ENCODE results near the gene AGFG2.
"Not testable (repeated sequence)": the region's sequence is repeated elsewhere in the genome, so short reads cannot be mapped to it uniquely, and the experiment has no call there.

The AGFG2 gene, protein sequence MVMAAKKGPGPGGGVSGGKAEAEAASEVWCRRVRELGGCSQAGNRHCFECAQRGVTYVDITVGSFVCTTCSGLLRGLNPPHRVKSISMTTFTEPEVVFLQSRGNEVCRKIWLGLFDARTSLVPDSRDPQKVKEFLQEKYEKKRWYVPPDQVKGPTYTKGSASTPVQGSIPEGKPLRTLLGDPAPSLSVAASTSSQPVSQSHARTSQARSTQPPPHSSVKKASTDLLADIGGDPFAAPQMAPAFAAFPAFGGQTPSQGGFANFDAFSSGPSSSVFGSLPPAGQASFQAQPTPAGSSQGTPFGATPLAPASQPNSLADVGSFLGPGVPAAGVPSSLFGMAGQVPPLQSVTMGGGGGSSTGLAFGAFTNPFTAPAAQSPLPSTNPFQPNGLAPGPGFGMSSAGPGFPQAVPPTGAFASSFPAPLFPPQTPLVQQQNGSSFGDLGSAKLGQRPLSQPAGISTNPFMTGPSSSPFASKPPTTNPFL

DNA sequence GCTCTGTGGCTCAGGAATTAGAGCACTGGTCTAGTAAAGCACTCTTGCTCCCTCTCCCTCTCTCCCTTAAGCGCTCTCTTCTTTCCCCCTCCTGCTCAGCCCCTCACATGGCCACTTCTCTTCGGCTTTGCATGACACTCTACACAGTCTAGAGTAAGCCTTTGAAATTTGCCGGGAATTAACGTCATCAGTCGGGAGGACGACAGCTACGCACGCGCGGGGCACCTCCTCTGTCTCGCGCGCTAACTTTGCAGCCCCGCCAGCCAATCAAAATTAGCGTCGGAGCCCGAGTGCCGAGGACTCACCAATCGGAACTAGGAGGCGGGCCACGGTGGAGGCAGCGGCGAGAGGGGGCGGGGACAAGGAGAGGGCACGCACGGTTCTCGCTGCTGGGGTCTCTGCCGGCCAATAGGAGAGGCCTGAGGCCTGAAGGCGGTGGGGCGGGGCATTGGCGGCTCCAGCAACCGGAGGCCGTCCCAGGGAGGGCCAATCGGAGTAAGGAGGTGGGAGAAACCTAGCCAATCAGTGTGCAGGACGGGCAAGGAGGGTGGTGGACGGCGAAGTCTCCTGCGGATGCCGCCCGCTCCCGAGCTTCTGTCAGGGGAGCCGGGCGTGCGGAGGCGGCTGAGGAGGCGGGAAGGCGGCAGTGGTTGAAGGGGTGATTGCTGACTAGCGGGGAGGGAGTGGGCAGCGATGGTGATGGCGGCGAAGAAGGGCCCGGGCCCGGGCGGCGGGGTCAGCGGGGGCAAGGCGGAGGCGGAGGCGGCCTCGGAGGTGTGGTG, at the start of gene AGFG2:
TSS of gene AGFG2 (plus strand) at position 550 of the 782 bp plus-strand sequence. CDS start at position 694, 144 bp downstream.
- DNase-seq (ENCODE audit: low spot score), result peak; percentile 100

DNA sequence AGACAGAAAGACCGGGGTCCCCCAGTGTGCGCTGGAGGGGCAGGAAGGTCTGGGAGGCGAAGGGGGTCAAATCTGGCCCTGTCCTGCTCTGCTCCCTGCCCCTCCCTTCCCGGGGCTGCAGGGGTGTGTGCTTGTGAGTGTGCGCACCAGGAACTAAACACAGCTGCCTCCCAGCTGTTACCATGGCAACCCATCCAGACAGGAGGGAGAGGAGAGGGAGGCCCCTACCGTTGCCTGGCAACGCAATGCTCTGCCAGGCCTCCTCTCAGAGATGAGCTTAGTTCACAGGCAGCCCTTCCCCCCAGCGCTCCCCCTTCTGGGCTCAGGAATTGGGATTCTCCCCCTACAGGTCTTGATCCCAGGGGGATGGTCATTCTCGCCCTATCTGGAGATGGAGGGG, 49.2 kb upstream of the AGFG2 start:
- DNase-seq (ENCODE audit: low spot score), result peak; percentile 56

DNA sequence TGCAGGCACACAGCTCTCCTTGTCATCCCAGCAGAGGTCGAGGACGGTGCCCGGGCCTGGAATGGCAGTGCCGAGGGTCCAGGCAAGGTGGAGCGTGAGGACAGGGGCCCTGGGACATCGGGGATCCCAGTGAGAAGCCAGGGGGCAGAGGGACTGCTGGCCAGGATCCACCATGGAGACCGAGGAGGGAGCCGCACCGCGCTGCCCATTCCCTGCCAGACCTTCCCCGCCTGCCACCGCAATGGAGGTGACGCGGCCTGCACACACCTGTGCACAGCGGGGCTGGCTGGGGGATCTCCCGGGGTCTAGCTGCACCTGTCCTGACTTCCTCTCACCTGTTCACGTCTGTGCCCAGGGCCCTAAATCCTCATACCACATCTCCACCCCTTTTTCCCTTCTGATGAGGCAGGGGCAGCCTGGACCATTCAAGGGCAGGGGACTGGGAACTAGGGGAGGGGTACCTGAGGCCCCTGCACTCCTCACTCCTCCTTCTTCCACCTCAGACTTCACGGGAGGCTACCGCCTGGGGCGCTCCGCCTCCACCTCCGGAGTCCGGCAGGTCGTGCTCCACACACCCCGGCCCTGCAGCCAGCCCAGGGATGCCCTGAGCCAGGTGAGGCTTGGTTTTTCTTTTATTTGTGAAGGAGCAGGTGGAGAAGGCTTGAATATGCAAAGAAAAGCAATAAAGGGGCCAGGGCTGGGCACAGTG, 48.4 kb upstream of the AGFG2 start:
- no peak for DNase-seq (ENCODE audit: low spot score)

DNA sequence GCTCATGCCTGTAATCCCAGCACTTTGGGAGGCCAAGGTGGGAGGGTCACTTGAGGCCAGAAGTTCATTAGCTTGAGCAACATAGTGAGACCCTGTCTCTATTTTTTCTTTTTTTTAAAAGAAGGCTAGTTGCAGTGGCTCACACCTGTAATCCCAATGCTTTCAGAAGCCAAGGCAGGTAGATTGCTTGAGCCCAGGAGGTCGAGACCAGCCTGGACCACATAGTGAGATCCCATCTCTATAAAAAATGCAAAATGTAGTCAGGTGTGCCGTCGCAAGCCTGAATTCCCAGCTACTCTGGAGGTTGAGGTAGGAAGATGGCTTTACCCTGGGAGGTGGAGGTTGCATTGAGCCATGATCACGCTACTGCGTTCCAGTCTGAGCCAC, 47.8 kb upstream of the AGFG2 start:
- DNase-seq (ENCODE audit: low spot score), result no peak

DNA sequence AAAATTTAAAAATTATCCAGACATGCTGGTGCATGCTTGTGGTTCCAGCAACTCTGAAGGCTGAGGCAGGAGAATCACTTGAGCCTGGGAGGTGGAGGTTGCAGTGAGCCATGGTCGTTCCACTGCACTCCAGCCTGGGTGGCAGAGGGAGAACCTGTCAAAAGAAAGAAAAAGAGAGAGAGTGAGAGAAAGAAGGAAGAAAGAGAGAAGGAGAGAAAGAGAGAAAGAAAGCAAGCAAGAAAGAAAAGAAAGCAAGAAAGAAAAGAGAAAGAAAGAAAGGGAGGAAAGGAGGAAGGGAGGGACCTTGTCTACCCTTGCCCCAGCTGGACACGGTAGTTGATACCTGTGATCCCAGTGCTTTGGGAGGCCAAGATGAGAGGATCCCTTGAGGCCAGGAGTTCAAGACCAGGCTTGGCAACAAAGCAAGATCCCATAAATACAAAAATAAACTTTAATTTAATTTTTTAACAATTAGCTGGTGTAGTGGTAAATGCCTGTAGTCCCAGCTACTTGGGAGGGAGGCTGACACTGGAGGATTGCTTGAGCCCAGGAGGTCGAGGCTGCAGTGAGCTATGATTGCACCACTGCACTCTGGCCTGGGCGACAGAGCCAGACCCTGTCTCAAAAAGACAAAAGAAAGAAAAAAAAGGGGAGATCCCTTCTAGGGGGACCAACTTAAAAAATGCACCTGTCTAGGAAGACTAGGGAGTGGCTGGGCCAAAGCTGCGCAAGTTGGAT, 46.1 kb upstream of the AGFG2 start:
- no peak for DNase-seq (ENCODE audit: low spot score)

DNA sequence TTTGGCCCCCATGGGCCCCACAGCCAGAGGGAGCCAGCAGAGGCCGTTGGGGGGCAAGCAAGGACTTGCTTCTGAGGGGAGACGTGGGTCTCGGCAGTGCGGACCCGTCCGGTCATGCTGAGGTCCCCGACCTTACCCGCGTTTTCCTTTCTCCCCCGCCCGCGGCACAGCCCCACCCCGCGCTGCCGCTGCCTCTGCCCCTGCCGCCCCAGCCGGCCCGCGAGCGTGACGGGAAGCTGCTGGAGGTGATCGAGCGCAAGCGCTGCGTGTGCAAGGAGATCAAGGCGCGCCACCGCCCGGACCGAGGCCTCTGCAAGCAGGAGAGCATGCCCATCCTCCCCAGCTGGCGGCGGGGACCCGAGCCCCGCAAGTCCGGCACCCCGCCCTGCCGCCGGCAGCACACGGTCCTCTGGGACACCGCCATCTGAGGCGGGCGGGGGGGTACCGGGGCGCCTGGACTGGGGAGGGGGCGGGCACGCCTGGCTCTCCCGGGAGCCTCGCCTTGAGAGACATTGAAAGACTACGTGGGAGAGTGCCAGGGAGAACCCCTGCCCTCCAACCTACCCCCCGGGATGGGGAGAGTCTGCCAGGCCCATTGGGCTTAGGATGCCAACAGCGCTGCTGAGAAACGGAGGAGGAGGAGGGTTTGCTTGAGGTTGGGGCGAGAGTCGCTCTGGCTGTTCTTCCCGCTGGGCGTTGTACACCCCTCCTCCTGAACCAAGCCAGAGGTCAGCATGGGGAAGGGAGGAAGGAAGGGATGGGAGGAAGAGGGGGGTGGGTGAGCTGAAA, 45.3 kb upstream of the AGFG2 start:
- DNase-seq (ENCODE audit: low spot score), result peak; percentile 59

DNA sequence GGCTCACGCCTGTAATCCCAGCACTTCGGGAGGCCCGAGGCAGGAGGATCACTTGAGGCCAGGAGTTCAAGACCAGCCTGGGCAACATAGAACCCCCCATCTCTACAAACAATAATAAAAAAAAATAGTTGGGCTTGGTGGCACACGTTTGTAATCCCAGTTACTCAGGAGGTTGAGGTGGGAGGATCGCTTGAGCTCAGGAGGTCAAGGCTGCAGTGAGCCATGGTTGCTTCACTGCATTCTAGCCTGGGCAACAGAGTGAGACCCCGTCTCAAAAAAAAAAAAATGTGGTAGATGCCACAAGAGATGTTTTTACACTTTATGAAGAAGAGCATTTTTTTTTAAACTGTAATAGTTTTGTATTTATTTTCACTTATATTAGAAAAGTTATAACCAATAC, 42.5 kb upstream of the AGFG2 start:
- DNase-seq (ENCODE audit: low spot score), result no peak

DNA sequence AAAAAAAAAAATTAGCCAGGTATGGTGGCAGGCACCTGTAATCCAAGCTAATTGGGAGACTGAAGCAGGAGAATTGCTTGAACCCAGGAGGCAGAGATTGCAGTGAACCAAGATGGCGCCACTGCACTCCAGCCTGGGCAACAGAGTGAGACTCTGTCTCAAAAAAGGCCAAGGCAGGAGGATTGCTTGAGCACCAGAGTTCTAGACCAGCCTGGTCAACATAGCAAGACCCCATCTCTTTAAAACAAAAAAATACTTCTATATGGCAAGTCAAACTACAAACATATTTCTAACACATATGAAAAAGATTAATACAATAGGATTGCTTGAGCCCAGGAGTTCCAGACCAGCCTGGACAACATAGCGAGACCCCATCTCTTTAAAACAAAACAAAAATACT, 38.3 kb upstream of the AGFG2 start:
- not testable (repeated sequence) for DNase-seq (ENCODE audit: low spot score)

DNA sequence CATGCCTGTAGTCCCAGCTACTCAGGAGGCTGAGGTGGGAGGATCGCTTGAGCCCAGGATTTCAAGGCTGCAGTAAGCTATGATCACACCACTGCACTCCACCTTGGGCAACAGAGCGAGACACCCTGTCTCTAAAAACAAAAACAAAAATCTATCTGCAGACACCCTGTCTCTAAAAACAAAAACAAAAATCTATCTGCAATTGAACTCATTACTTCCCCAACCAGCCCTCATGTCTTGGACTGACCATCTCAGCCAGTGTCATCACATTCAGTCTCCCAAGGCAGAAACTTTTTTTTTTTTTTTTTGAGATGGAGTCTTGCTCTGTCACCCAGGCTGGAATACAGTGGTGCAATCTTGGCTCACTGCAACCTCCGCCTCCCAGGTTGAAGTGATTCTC, 35.0 kb upstream of the AGFG2 start:
- not testable (repeated sequence) for DNase-seq (ENCODE audit: low spot score)

DNA sequence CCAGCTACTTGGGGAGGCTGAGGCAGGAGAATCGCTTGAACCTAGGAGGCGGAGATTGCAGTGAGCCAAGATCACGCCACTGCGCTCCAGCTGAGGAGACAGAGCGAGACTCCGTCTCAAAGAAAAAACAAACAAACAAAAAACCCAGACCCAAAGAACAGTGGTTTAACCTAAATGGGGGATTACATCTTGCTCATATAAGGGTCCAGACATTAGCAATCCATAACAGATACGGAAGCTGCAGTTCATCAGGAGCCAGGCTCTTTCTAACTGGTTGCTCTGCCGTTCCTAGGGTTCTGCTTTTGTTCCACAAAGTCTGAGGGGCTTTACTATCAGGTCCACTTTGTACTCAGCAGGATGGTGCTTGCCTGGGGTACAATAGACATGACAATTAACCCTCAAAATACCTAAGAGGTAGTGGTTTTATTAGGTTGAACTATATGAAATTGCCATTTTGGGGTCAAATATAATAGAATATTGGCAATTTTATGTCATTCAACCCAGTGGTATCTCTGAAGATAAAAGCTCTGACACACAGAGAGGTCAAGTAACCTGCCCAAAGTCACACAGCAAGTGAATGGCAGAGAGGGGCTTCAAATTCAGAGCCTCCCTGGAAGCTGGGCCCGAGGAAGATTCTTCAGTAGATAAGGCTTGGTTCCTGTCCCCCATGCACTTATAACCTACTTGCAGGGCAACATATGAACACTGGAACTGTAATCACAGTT, 34.0 kb upstream of the AGFG2 start:
- DNase-seq (ENCODE audit: low spot score), result no peak

DNA sequence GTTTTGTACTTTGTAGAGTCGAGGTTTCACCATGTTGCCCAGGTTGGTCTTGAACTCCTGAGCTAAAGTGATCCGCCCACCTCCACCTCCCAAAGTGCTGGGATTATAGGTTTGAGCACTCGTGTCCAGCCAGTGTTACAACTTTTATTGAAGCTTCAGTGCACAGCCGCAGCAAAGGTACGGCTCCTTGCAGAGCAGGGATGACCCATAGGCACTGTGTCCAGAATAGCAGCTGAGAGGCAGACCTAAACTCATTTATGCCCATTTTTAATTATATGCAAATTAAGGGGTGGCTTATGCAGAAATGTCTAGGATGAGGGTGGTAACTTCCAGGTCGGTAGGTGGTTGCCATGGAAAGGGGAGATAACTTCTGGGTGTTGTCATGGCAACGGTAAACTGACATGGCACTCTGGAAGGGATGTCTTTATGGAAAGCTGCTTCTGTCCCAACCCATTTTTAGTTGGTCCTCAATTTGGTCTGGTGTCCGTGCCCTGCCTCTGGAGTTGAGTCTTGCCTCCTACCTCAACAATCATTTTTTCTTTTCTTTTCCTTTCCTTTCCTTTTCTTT, 32.6 kb upstream of the AGFG2 start:
- peak; percentile 30 for DNase-seq (ENCODE audit: low spot score)

DNA sequence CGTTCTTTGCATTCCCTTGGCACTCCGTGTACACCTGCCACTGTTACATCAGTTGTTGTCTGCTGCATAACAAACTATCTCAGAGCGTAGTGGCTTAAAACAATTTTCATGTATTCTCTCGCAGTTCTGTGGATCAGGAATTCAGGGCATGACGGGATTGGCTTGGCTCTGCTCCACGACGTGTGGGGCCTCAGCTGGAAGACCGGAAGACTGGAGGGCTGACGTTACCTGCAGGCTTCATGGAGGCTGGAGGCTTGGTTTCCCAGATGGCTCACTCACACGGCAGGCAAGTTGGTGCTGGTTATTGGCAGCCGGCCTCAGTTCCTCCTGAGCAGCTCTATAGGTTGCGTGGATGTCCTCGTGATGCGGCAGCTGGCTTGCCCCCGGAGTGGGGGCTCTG, 29.8 kb upstream of the AGFG2 start:
- no peak for DNase-seq (ENCODE audit: low spot score)

DNA sequence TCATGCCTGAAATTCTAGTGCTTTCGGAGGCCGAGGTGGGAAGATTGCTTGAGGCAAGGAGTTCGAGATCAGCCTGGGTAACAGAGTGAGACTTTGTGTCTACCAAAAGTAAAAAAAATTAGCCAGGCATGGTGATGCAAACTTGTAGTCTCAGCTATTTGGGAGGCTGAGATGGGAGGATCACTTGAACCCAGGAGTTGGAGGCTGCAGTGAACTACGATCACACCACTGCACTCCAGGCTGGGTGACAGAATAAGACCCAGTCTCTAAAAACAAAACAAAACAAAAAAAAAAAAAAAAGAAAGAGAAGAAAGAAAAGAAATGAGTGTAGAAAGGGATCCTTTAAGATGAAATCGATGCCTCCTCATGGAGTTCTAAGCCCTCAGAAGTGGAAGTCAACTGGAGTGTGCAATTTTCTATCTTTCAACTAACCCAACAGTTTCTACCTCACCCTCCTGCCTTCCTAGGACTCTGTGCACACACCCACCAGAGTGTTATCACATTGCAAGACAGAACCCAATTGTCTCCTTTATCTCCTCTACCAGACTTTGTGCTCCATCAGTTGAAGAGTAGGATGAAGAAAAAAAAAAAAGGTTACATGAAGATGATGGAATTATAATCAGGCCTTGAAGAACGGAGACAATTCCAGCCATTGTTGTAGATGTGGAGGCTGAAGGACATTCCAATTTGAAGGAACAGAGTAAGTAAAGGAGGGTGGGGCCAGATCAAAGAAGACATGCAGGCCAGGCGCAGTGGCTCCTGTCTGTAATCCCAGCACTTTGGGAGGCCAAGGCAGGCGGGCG, 28.4 kb upstream of the AGFG2 start:
- DNase-seq (ENCODE audit: low spot score), result peak; percentile 53

DNA sequence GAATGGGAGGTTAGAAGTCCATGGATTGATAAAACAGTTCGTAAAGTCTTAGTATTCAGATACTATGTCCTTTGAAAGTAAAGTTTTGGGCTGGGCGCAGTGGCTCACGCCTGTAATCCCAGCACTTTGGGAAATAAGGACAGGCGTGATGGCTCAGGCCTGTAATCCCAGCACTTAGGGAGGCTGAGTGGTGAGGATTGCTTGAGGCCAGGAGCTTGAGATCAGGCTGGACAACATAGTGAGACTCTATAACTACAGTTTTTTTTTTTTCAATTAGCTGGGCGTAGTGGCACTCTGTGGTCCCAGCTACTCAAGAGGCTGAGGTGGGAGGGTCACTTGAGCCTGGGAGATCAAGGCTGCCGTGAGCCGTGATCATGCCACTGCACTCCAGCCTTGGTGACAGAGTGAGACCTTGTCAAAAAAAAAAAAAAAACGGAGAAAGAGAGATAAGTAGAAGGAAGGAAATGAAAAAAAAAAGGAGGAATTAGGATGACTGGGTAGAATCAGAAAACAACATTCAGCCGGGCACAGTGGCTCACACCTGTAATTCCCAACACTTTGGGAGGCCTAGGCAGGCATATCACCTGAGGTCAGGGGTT, 25.7 kb upstream of the AGFG2 start:
- DNase-seq (ENCODE audit: low spot score), result no peak

DNA sequence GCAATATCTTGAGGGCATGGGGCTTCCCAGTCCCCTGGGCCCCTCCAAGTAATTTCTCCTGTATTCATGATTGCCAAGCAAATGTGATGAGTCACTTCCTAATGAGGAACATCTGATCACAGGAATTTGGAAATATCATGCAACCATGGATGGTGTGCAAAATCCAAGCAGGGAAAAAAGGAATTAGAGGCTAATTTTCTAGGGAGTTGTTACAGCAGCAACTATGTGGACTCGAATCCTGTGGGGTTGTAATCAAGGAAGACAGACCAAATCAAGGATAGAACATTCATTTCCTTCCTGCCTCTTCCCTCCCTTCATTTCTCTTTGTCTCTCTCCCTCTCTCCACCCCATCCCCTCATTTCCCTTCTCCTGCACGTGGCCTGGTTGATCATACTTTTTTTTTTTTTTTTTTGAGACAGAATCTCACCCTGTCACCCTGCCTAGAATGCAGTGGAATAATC, 23.9 kb upstream of the AGFG2 start:
- DNase-seq (ENCODE audit: low spot score), result no peak

DNA sequence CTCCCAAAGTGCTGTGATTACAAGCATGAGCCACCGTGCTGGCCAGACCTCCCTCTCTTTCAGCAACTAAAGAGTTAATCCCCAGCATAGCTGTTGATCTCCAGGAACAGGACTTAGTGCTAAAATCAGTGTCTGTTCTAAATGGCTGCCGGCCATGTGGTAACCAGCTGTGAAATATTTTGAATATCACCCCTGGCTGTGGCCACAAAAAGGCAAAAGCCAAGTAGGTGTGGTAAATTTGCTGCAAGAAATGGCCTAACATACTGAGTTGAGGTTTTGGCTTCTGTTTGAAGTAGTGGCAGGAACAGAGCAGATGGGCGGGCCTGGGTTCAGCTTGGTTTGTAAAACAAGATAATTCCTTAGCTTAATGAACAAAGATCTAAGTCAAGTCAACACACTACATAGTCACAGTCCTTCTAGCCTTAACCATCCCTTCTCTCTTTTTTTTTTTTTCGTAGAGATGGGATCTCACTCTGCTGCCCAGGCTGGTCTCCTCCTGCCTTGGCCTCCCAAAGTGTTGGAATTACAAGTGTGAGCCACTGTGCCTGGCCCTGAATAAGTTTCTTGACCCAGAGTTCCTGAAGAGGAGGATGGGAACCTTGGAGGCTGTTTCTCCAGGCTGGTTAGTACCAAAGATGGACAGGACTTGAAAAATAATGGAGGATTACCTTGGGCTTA, 22.7 kb upstream of the AGFG2 start:
- peak; percentile 44 for DNase-seq (ENCODE audit: low spot score)

DNA sequence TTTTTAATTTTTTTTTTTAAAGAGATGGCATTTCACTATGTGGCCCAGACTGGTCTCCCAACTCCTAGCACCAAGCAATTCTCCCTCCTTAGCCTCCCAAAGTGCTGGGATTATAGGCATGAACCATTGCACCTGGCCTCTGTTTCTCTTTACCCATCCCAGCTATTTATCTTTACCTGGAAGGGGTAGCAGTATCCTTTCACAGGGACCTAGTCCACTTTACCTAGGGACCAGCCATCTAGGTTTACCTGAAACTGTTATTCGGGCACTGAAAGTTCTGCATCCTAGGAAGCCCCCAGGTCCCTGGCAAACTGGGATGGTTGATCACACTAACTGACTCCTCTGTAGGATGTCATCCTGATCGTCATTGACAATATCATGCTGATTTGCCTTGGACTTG, 21.7 kb upstream of the AGFG2 start:
- no peak for DNase-seq (ENCODE audit: low spot score)

DNA sequence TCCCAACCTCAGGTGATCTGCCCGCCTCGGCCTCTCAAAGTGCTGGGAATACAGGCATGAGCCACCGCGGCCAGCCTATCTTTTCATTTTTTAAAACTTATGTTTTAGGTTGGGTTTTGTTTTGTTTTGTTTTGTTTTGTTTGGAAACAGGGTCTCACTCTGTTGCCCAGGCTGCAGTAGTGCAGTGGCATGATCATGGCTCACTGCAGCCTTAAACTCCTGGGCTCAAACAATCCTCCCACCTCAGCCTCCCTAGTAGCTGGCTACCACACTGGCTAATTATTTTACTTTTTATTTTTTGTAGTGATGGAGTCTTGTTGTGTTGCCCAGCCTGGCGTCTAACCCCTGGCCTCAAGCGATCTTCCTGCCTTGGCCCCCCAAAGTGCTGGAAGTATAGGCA, 19.4 kb upstream of the AGFG2 start:
- no peak for DNase-seq (ENCODE audit: low spot score)

Data from hematopoietic multipotent progenitor cell treated with erythropoietin and hydrocortisone succinate and interleukin-3 and kit ligand, for 15 days (in vitro differentiated cells).